IMR-90 (cell line): Measurements from ENCODE around the gene CRBN. TPM values are rescaled to one million over a fixed set of nuclear protein-coding genes. Genes with fewer than 3 reads are reported as not detected.
A peak's percentile ranks its signal among the peaks of the same experiment; 100 is the strongest.

Experiments used
- ATAC-seq: fragments of 200-7000 bp; cut with Tn5 transposase; 2 replicates; pipeline ENCODE4 v1.9.1; 2020; ENCODE audit warnings: low read depth, mild to moderate bottlenecking, moderate library complexity
- BruUV-seq: library from RNA; stranded (reverse); fragments of 400-500 nt; replicated peaks from 2 replicates; lab custom pipeline; 2021; lab: Mats Ljungman, UMichigan
- CTCF ChIA-PET: fragments of 300-600 bp; formaldehyde crosslinking; extraction: SDS; loops from one replicate; lab custom pipeline; 2021; ENCODE audit warnings: antibody characterized with exemption; lab: Yijun Ruan, JAX
- POLR2A ChIA-PET: fragments of 300-600 bp; sonication (Branson Sonifier 250); formaldehyde crosslinking; loops from one replicate; lab custom pipeline; 2022; ENCODE audit warnings: antibody characterized with exemption; ENCODE audit not compliant: unreplicated experiment; lab: Charles Lee
- DNase-seq: peaks from one replicate; pipeline ENCODE4 v3.0.0; 2013
- H2AFZ ChIP-seq: replicated peaks from 2 replicates; pipeline ENCODE3; 2013; ENCODE audit warnings: low read length, mild to moderate bottlenecking; ENCODE audit not compliant: poor library complexity
- H2AK5ac ChIP-seq: 2 replicates; pipeline ENCODE4 v1.6.1; 2013; ENCODE audit warnings: low read depth, low read length, inconsistent platforms
- H2AK9ac ChIP-seq: replicated peaks from 2 replicates; pipeline ENCODE3; 2013; ENCODE audit warnings: mild to moderate bottlenecking, low read depth, low read length, moderate library complexity; ENCODE audit not compliant: poor library complexity
- H2BK120ac ChIP-seq: 2 replicates; pipeline ENCODE4 v1.6.1; 2013; ENCODE audit warnings: low read depth, low read length, inconsistent platforms
- H2BK15ac ChIP-seq: 3 replicates; pipeline ENCODE4 v1.6.1; 2013; ENCODE audit warnings: low read depth, low read length, inconsistent platforms
- H2BK20ac ChIP-seq: 2 replicates; pipeline ENCODE4 v1.6.1; 2013; ENCODE audit warnings: low read depth, mild to moderate bottlenecking, inconsistent platforms, low read length, moderate library complexity
- H2BK5ac ChIP-seq: 2 replicates; pipeline ENCODE4 v1.6.1; 2013; ENCODE audit warnings: mild to moderate bottlenecking, low read depth, low read length, inconsistent platforms; ENCODE audit not compliant: poor library complexity, severe bottlenecking
- H3K14ac ChIP-seq: replicated peaks from 2 replicates; pipeline ENCODE4 v1.6.1; 2013; ENCODE audit warnings: low read depth, low read length, inconsistent platforms
- H3K18ac ChIP-seq: 2 replicates; pipeline ENCODE4 v1.6.1; 2013; ENCODE audit warnings: low read depth, low read length, control low read depth
- H3K23ac ChIP-seq: 2 replicates; pipeline ENCODE4 v1.6.1; 2013; ENCODE audit warnings: low read depth, low read length, inconsistent platforms
- H3K27ac ChIP-seq: 2 replicates; pipeline ENCODE4 v1.5.1; 2013; ENCODE audit warnings: mild to moderate bottlenecking, control low read depth, low read length; ENCODE audit not compliant: insufficient read depth
- H3K27me3 ChIP-seq: 2 replicates; pipeline ENCODE4 v1.6.1; 2013; ENCODE audit warnings: low read length; ENCODE audit not compliant: control insufficient read depth, insufficient read depth
- H3K36me3 ChIP-seq: 2 replicates; pipeline ENCODE4 v1.6.1; 2013; ENCODE audit warnings: low read length, mixed read lengths; ENCODE audit not compliant: control insufficient read depth, insufficient read depth
- H3K4ac ChIP-seq: 2 replicates; pipeline ENCODE4 v1.6.1; 2013; ENCODE audit warnings: low read depth, low read length, inconsistent platforms
- H3K4me1 ChIP-seq: 2 replicates; pipeline ENCODE4 v1.6.1; 2013; ENCODE audit warnings: low read length, mixed read lengths; ENCODE audit not compliant: control insufficient read depth, insufficient read depth
- H3K4me2 ChIP-seq: 2 replicates; pipeline ENCODE4 v1.6.1; 2013; ENCODE audit warnings: low read depth, mild to moderate bottlenecking, control low read depth, low read length, moderate library complexity
- H3K4me3 ChIP-seq: 2 replicates; pipeline ENCODE4 v1.5.1; 2013; ENCODE audit warnings: low read depth, mild to moderate bottlenecking, control low read depth, low read length, moderate library complexity; ENCODE audit not compliant: insufficient read depth
- H3K56ac ChIP-seq: 2 replicates; pipeline ENCODE4 v1.6.1; 2013; ENCODE audit warnings: low read length, inconsistent platforms; ENCODE audit not compliant: insufficient read depth; ENCODE audit errors: extremely low read depth
- H3K79me1 ChIP-seq, 2 experiments: 2 replicates each; pipeline ENCODE4 v1.6.1; 2013; ENCODE audit warnings: low read length in 2 of 2, inconsistent platforms in 1 of 2, low read depth in 1 of 2
- H3K9ac ChIP-seq: 2 replicates; pipeline ENCODE4 v1.6.1; 2013; ENCODE audit warnings: low read depth, low read length, control low read depth
- H3K9me1 ChIP-seq: 2 replicates; pipeline ENCODE4 v1.6.1; 2013; ENCODE audit warnings: low read length, inconsistent platforms; ENCODE audit not compliant: insufficient read depth
- H3K9me3 ChIP-seq: 2 replicates; pipeline ENCODE4 v1.6.1; 2013; ENCODE audit warnings: low read length; ENCODE audit not compliant: control insufficient read depth, insufficient read depth
- H4K20me1 ChIP-seq: 2 replicates; pipeline ENCODE4 v1.6.1; 2013; ENCODE audit warnings: low read length, inconsistent platforms; ENCODE audit not compliant: insufficient read depth
- H4K5ac ChIP-seq: 2 replicates; pipeline ENCODE4 v1.6.1; 2013; ENCODE audit warnings: mild to moderate bottlenecking, low read depth, low read length, control low read depth
- H4K8ac ChIP-seq, 2 experiments: 2 replicates each; pipeline ENCODE4 v1.6.1; 2013; ENCODE audit warnings: low read depth in 2 of 2, low read length in 2 of 2, control low read depth in 1 of 2, inconsistent platforms in 1 of 2
- H4K91ac ChIP-seq: 2 replicates; pipeline ENCODE4 v1.6.1; 2013; ENCODE audit warnings: low read depth, low read length, inconsistent platforms; ENCODE audit not compliant: insufficient read depth
- BHLHE40 ChIP-seq: fragments of 150-350 bp; IDR thresholded peaks from 2 replicates; pipeline ENCODE4 v1.6.1; 2016; ENCODE audit warnings: mild to moderate bottlenecking, low read depth, low read length
- CHD1 ChIP-seq: IDR thresholded peaks from 2 replicates; pipeline ENCODE4 v1.6.1; 2012; ENCODE audit warnings: low read depth, low read length, improper control_type of control experiment
- CTCF ChIP-seq: conservative IDR thresholded peaks from 2 replicates; pipeline ENCODE4 v1.5.1; 2012; ENCODE audit warnings: mild to moderate bottlenecking, low read depth, low read length, improper control_type of control experiment
- ELK1 ChIP-seq: fragments of 150-350 bp; IDR thresholded peaks from 2 replicates; pipeline ENCODE4 v1.6.1; 2016; ENCODE audit warnings: low read depth, mild to moderate bottlenecking, low read length, moderate library complexity, borderline replicate concordance
- FOS ChIP-seq: fragments of 150-350 bp; IDR thresholded peaks from 2 replicates; pipeline ENCODE4 v1.6.1; 2016; ENCODE audit warnings: low read depth, low read length
- MAFK ChIP-seq: IDR thresholded peaks from 2 replicates; pipeline ENCODE4 v1.6.1; 2012; ENCODE audit warnings: low read depth, low read length, improper control_type of control experiment
- MAZ ChIP-seq: IDR thresholded peaks from 2 replicates; pipeline ENCODE4 v1.6.1; 2012; ENCODE audit warnings: low read depth, mild to moderate bottlenecking, low read length, improper control_type of control experiment, moderate library complexity, borderline replicate concordance
- MXI1 ChIP-seq: IDR thresholded peaks from 2 replicates; pipeline ENCODE4 v1.6.1; 2012; ENCODE audit warnings: low read depth, mild to moderate bottlenecking, low read length, moderate library complexity, borderline replicate concordance
- NFE2L2 ChIP-seq: fragments of 150-350 bp; IDR thresholded peaks from 2 replicates; pipeline ENCODE4 v1.6.1; 2016; ENCODE audit warnings: low read depth, mild to moderate bottlenecking, low read length
- POLR2A ChIP-seq: IDR thresholded peaks from 2 replicates; pipeline ENCODE4 v1.6.1; 2012; ENCODE audit warnings: mild to moderate bottlenecking, low read depth, low read length
- RAD21 ChIP-seq: IDR thresholded peaks from 2 replicates; pipeline ENCODE4 v1.6.1; 2012; ENCODE audit warnings: low read length, improper control_type of control experiment
- RFX5 ChIP-seq: IDR thresholded peaks from 2 replicates; pipeline ENCODE4 v1.8.0; 2012; ENCODE audit warnings: low read depth, mild to moderate bottlenecking, low read length, moderate library complexity
- SMC3 ChIP-seq: fragments of 150-350 bp; IDR thresholded peaks from 2 replicates; pipeline ENCODE4 v1.6.1; 2016; ENCODE audit warnings: low read depth, mild to moderate bottlenecking, antibody characterized with exemption, low read length, moderate library complexity
- WGBS, 2 experiments: methylation state at CpG; one replicate each; pipeline versions ENCODE4 v1.1.5 to v1.1.7; 2013; ENCODE audit warnings: missing lambda C conversion rate in 2 of 2; ENCODE audit not compliant: insufficient read length in 1 of 2; ENCODE audit errors: extremely low coverage in 2 of 2; 5-methylcytosine and 5-hydroxymethylcytosine counted together
- dilution Hi-C: fragments of 300-500 bp; cut with HindIII; formaldehyde crosslinking; loops from one replicate; pipeline ENCODE4 v1.14.3; 2018; ENCODE audit warnings: low sequenced_read_pairs; ENCODE audit not compliant: unreplicated experiment
- in situ Hi-C: fragments of 300-500 bp; cut with MboI; formaldehyde crosslinking; loops from 3 replicates; pipeline ENCODE4 v1.14.3; 2019; ENCODE audit warnings: low sequenced_read_pairs, inconsistent platforms, mixed read lengths
- intact Hi-C: fragments of 100-400 bp; cut with micrococcal nuclease; formaldehyde crosslinking; loops from 2 replicates; pipeline ENCODE4 v1.10.0; 2022
- polyA plus RNA-seq, 3 experiments: library from polyadenylated mRNA; depleted of rRNA; stranded (reverse); fragments of >200 nt; gene quantifications; 2 replicates each; pipeline ENCODE4 v1.2.3, GENCODE V29; 2012; ENCODE audit warnings: low replicate concordance in 1 of 3
- total RNA-seq: library from RNA; depleted of rRNA; stranded (reverse); fragments of >200 nt; gene quantifications from 2 replicates; pipeline ENCODE4 v1.2.3, GENCODE V29; 2012

The CRBN gene
- total and polyA plus RNA-seq, 2 of the 4 experiments (the other 2 are of a cell fraction), result 21.8 to 33.9 TPM

- Histone ChIP-seq H4K20me1 (no peaks in the 10 kb centered on the region), H3K4me1 (no peaks in the 10 kb centered on the region), H2BK20ac (no peak within 1 kb of the TSS), H3K4me2 (peak within 1 kb of the TSS; percentile 36), H3K56ac (no peak within 1 kb of the TSS), H3K79me1 (no peaks in the 10 kb centered on the region), H3K9ac (no peak within 1 kb of the TSS), H3K27ac (no peak within 1 kb of the TSS), H3K36me3 (no peaks in the 10 kb centered on the region), H2BK15ac (no peak within 1 kb of the TSS), H3K4me3 (no peak within 1 kb of the TSS; the same call in 1 of the 2 replicates), H2BK120ac (no peak within 1 kb of the TSS), H3K18ac (no peak within 1 kb of the TSS), H2BK5ac (no peak within 1 kb of the TSS), H3K9me3 (no peaks in the 10 kb centered on the region), H2AK5ac (no peak within 1 kb of the TSS), H3K14ac (no peak within 1 kb of the TSS), H3K4ac (no peak within 1 kb of the TSS), H4K91ac (no peak within 1 kb of the TSS), H4K8ac (0 out of 4 replicates have a peak within 1 kb of the TSS, but pooled peaks of 1 of the 2 experiments have one; percentile 41), H3K27me3 (no peaks in the 10 kb centered on the region), H2AK9ac (no peak within 1 kb of the TSS), H3K23ac (no peak within 1 kb of the TSS), H2AFZ (no peak within 1 kb of the TSS), H4K5ac (no peak within 1 kb of the TSS), H3K9me1 (no peaks in the 10 kb centered on the region)
- POLR2A ChIA-PET, result no interaction called here
- dilution Hi-C loops (no loop called here), intact Hi-C loops (no loop called here), in situ Hi-C loops (no loop called here)
- ATAC-seq (peak; percentile 59), DNase-seq (no peak)
- CTCF ChIA-PET, result no interaction called here
- no TSS peak for BruUV-seq
- no CpG with 5 or more reads among the region's 4 CpGs for WGBS, 2 experiments
- TF ChIP-seq RFX5 (no peak), MAFK (no peak), NFE2L2 (no peak), ELK1 (no peak), CHD1 (no peak), FOS (no peak), SMC3 (no peak), BHLHE40 (no peak), POLR2A (no peak), MXI1 (no peak), RAD21 (no peak), MAZ (no peak), CTCF (no peak)
Observed at GRCh38 chr3:3110299-3110630, 69.2 kb downstream of the CRBN start, which contains the start of gene IL5RA. Gene IL5RA, minus strand, starts transcription at chr3:3110374. Its CDS starts 5,390 bp downstream, at chr3:3104984.
